ES-I3 (cell line): Measurements from ENCODE around the gene PMP22.

Source experiments
- H3K36me3 ChIP-seq: 2 replicates; pipeline ENCODE4 v1.6.1; 2013; ENCODE audit warnings: mild to moderate bottlenecking, low read length, control low read depth, moderate library complexity; ENCODE audit not compliant: insufficient read depth
- H3K4me1 ChIP-seq: 2 replicates; pipeline ENCODE4 v1.6.1; 2013; ENCODE audit warnings: mild to moderate bottlenecking, control low read depth, low read length; ENCODE audit not compliant: insufficient read depth
- H3K9ac ChIP-seq: 2 replicates; pipeline ENCODE4 v1.6.1; 2013; ENCODE audit warnings: low read depth, mild to moderate bottlenecking, low read length, moderate library complexity
- H3K9me3 ChIP-seq: 2 replicates; pipeline ENCODE4 v1.6.1; 2013; ENCODE audit warnings: mild to moderate bottlenecking, low read length, moderate library complexity; ENCODE audit not compliant: control insufficient read depth, insufficient read depth

Gene PMP22

GRCh38 chr17:15255713-15256454 is 9.2 kb downstream of the PMP22 start:
- Histone ChIP-seq H3K9ac (no peak overlapping the region), H3K9me3 (no peaks in the 10 kb centered on the region), H3K4me1 (no peaks in the 10 kb centered on the region), H3K36me3 (no peaks in the 10 kb centered on the region)

- Histone ChIP-seq H3K4me1 (no peaks in the 10 kb centered on the region), H3K9ac (no peak overlapping the region), H3K36me3 (no peaks in the 10 kb centered on the region), H3K9me3 (no peaks in the 10 kb centered on the region)
Measured at GRCh38 chr17:15250135-15250860, 14.8 kb downstream of the PMP22 start.

GRCh38 chr17:15249487-15249886 is 15.6 kb downstream of the PMP22 start:
- H3K4me1 ChIP-seq: no peaks in the 10 kb centered on the region
- no peak overlapping the region for H3K9ac ChIP-seq
- no peaks in the 10 kb centered on the region for H3K36me3 ChIP-seq
- H3K9me3 ChIP-seq: no peaks in the 10 kb centered on the region

GRCh38 chr17:15247891-15248529 is 17.1 kb downstream of the PMP22 start:
- Histone ChIP-seq H3K9me3 (no peaks in the 10 kb centered on the region), H3K36me3 (no peaks in the 10 kb centered on the region), H3K4me1 (no peaks in the 10 kb centered on the region), H3K9ac (no peak overlapping the region)

DNA sequence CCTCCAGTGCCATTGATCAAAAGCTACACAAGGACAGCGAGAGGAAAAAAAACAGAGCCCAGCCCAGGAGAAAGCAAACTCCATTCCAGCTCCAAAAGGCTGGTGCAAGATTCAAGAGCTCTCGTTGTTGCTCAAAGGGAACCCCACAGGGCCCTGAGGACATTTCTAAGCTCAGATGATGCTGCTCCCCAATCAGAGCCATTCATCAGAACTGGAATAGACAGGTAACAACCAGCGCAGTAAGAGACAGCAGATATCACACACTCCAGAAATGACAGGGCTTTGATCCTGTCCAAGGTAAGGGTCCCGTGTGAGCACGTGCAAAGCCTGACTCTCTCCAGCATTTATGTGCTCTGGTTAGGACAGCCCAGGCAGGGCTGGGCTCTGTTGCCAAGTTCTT is 20.1 kb downstream of the PMP22 start:
- H3K36me3 ChIP-seq: no peaks in the 10 kb centered on the region
- no peak overlapping the region for H3K9ac ChIP-seq

DNA sequence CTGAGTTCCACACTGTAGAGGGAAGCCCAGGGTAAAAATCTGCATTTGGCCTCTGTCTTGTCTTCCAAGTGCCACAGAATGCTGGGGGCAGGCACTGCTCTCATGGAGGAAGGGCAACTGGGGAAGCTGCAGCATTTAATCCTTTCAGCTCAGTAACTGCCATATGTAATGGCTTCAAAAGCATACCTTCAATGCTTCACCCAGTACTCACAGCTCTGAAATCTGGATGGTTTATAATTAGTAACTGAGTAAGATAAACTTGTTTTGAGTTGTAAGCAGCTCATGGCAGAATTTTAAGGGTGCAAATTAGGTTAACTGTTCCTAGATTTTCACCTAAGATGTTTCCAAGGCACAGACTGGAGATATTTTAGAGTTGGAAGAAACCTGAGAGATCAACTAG is 24.5 kb downstream of the PMP22 start:
- Histone ChIP-seq H3K36me3 (no peaks in the 10 kb centered on the region), H3K9ac (no peak overlapping the region), H3K4me1 (no peaks in the 10 kb centered on the region; the same call in 1 of the 2 replicates), H3K9me3 (no peaks in the 10 kb centered on the region)

More for the DNA sequence above, 20.1 kb downstream of the PMP22 start:
- no peaks in the 10 kb centered on the region for H3K4me1 ChIP-seq
- no peaks in the 10 kb centered on the region for H3K9me3 ChIP-seq

DNA sequence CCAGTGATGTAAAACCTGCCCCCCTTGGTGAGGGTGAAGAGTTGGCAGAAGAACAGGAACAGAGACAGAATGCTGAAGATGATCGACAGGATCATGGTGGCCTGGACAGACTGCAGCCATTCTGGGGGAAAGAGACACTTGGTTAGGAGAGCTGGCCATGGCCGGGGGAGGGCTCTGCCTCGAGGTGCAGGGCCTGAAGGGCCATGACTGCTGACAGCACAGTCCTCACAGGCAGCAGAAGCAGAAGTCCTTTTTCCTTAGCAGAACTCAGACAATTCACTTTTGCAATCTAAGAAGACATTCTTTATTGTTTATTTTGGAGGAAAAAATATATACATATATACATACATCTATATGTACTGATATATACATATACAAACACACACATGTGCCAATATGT is 25.6 kb downstream of the PMP22 start:
- Histone ChIP-seq H3K9me3 (no peaks in the 10 kb centered on the region), H3K4me1 (no peaks in the 10 kb centered on the region; the same call in 1 of the 2 replicates), H3K36me3 (no peaks in the 10 kb centered on the region), H3K9ac (no peak overlapping the region)

- Histone ChIP-seq H3K9me3 (no peaks in the 10 kb centered on the region), H3K36me3 (no peaks in the 10 kb centered on the region)
Measured at GRCh38 chr17:15238676-15239422, 26.3 kb downstream of the PMP22 start.

DNA sequence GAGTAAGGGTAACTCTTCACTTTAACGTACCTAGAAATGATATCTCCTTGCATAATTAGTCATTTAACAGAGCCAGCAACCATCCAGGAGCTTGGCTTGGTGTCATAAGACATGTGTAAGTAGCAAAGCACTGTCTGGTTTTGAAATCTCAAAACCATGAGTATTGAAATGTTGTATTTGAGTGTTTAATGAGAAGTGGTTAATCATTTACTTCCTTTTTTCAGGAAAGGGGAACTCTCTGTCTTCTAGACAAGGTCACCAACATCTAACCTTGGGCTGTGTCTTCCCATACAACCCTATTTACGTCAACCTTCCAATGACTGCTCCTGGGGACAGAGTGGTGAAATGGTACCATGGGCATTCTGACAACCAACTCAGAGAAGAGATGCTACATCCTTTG is 27.1 kb downstream of the PMP22 start:
- Histone ChIP-seq H3K9ac (no peak overlapping the region), H3K36me3 (no peaks in the 10 kb centered on the region), H3K4me1 (no peaks in the 10 kb centered on the region; the same call in 1 of the 2 replicates), H3K9me3 (no peaks in the 10 kb centered on the region)

More at GRCh38 chr17:15238676-15239422, 26.3 kb downstream of the PMP22 start:
- Histone ChIP-seq H3K4me1 (no peaks in the 10 kb centered on the region; the same call in 1 of the 2 replicates), H3K9ac (no peak overlapping the region)

GRCh38 chr17:15237106-15237425 is 28.1 kb downstream of the PMP22 start:
- Histone ChIP-seq H3K36me3 (no peaks in the 10 kb centered on the region), H3K9me3 (no peaks in the 10 kb centered on the region)

DNA sequence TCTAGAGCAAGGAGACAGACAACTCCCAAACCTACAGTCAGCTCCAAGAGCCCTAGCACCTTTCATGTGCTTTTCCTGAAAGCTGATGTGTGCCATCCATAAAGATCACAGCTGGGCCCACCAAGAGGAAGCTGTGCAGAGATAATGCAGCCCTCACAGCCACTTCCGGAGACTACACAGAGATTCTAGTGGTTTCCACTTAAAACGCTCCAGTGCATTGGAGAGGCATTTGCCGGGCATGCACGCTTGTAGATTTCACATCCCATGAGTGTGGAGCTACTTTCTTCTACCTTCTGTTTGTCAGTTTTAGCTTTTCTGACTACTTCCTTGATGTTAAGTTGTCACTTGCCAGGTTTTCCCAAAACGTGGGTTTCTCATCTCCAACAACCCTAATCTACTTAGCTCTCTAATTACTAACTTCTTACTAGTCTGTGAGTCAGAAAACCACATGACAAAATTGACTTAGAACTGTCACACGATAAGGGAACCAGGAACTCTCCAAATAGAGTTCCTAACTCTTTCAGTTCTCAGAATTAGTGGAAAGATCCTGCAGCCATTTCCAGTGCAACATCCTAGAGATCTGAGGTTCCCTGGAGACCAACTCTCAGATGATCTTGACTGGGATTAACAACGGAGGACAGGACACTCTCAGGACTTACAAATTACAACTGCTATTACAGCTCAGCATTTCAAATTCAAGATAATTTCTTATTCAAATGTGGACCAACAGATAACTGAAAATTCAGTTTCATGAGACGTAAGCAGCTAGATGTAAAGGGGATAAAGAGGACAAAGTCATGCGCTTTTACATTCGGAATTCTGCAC is 28.6 kb downstream of the PMP22 start:
- no peak overlapping the region for H3K9ac ChIP-seq
- no peaks in the 10 kb centered on the region; the same call in 1 of the 2 replicates for H3K4me1 ChIP-seq
- H3K36me3 ChIP-seq: no peaks in the 10 kb centered on the region
- no peaks in the 10 kb centered on the region for H3K9me3 ChIP-seq

More at GRCh38 chr17:15237106-15237425, 28.1 kb downstream of the PMP22 start:
- Histone ChIP-seq H3K9ac (no peak overlapping the region), H3K4me1 (no peaks in the 10 kb centered on the region; the same call in 1 of the 2 replicates)

DNA sequence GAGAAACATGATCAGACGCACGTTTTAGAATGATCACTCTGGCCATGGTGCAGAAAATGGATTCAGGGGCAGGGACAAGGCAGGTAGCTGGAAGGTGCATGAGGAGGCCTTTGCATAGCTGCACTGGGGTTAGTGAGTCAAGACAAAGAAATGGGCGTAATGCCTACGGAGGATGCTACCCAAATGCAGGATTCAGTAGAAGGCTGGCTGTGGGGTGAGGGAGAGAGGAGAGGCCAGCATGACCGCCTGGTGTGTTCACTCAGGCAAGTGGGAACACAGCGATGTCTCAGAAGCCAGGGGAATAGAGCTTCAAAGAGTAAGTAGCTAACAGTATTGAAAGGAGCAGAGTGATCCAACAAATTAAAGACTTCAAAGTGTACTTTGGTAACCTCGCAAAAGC is 31.2 kb downstream of the PMP22 start:
- Histone ChIP-seq H3K4me1 (no peaks in the 10 kb centered on the region; the same call in 1 of the 2 replicates), H3K36me3 (no peaks in the 10 kb centered on the region), H3K9me3 (no peaks in the 10 kb centered on the region)

DNA sequence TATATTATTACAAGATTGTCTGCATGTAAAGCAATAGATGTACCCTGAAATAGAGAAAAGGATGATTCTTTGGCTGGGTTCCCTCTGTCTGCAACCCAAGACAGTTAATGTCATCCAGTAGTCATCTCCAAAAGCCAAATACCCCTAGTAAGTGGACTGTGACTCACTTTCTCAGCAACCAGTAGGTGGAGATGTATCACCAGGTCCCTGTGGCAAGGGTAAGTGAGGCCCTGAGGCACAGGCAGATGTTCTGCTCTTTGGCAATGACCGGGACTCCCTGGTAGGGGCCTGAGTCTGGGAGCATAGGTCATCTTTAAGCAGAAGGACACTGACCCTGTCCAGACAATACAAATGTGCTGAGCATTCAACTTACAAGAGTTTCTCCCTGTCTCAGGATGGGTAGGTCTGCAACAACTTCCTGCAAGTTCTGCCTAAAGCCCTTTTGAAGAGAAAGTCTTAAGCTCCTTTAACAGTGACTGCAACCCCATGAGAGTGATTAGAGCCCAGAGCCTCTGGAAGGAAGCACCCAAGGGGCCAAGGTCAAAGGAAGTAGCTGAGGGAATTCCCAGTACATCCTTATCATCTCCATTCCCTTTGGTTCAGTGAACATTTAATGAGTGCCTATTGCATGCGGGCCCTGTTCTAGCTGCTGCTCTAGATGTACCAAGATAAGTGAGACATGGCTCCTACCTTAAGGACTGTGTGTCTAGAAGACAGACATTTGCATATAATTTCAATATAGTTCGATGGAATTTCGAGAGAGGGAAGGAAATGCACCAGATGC is 31.9 kb downstream of the PMP22 start:
- Histone ChIP-seq H3K9ac (no peak overlapping the region), H3K9me3 (no peaks in the 10 kb centered on the region), H3K4me1 (no peaks in the 10 kb centered on the region; the same call in 1 of the 2 replicates), H3K36me3 (no peaks in the 10 kb centered on the region)

More for the DNA sequence above, 31.2 kb downstream of the PMP22 start:
- no peak overlapping the region for H3K9ac ChIP-seq
